Mucosa of rectum (tissue), 2 donors: ENCODE results near the gene THBS1.
A peak's percentile ranks its signal among the peaks of the same experiment; 100 is the strongest.

ENCODE experiments used
- H3K27ac ChIP-seq, 2 donors: one replicate each; pipeline ENCODE4 v1.7.0; 2013; ENCODE audit warnings: inconsistent platforms in 2 of 2, low read depth in 2 of 2, low read length in 2 of 2
- H3K27me3 ChIP-seq, 2 donors: one replicate each; pipeline ENCODE4 v1.7.0; 2013; ENCODE audit warnings: low read length in 2 of 2; ENCODE audit not compliant: control insufficient read depth in 2 of 2, insufficient read depth in 2 of 2
- H3K36me3 ChIP-seq, 2 donors: one replicate each; pipeline ENCODE4 v1.7.0; 2013; ENCODE audit warnings: low read length in 2 of 2; ENCODE audit not compliant: control insufficient read depth in 2 of 2, insufficient read depth in 2 of 2
- H3K4me1 ChIP-seq, 2 donors: one replicate each; pipeline ENCODE4 v1.7.0; 2013; ENCODE audit warnings: low read length in 2 of 2, mild to moderate bottlenecking in 1 of 2; ENCODE audit not compliant: control insufficient read depth in 2 of 2, insufficient read depth in 2 of 2
- H3K4me3 ChIP-seq, 2 donors: one replicate each; pipeline ENCODE4 v1.7.0; 2013; ENCODE audit warnings: low read length in 2 of 2
- H3K9ac ChIP-seq, 2 donors: one replicate each; pipeline ENCODE4 v1.7.0; 2013; ENCODE audit warnings: low read length in 2 of 2, low read depth in 1 of 2, mild to moderate bottlenecking in 1 of 2
- H3K9me3 ChIP-seq, 2 donors: one replicate each; pipeline ENCODE4 v1.7.0; 2013; ENCODE audit warnings: low read length in 2 of 2; ENCODE audit not compliant: control insufficient read depth in 2 of 2
- donor health status: healthy.
- donor health status: Normal muscosa, but diverticular disease.

THBS1 gene

GRCh38 chr15:39582977-39583595 lies 2.2 kb downstream of the THBS1 start:
- Histone ChIP-seq H3K27ac (peak overlapping the region; percentile 73 to 88), H3K4me3 (peak overlapping the region; percentile 89 to 92)

GRCh38 chr15:39583596-39584265 lies 2.9 kb downstream of the THBS1 start:
- peaks cover 44 to 60% of the 10 kb centered on the region in 2 donors for H3K4me1 ChIP-seq
- no peaks in the 10 kb centered on the region for H3K27me3 ChIP-seq
- no peaks in the 10 kb centered on the region for H3K9me3 ChIP-seq
- H3K36me3 ChIP-seq, result peaks cover 64 to 65% of the 10 kb centered on the region in 2 donors
- peak overlapping the region; percentile 89 to 92 for H3K4me3 ChIP-seq
- H3K27ac ChIP-seq, result peak overlapping the region; percentile 0 to 7
- peak overlapping the region in 1 of 2 donors; percentile 21 for H3K9ac ChIP-seq

More at GRCh38 chr15:39582977-39583595, 2.2 kb downstream of the THBS1 start:
- H3K9ac ChIP-seq, result peak overlapping the region; percentile 81 to 90
- no peaks in the 10 kb centered on the region for H3K9me3 ChIP-seq
- H3K27me3 ChIP-seq, result no peaks in the 10 kb centered on the region
- H3K4me1 ChIP-seq, result peaks cover 47 to 60% of the 10 kb centered on the region in 2 donors
- H3K36me3 ChIP-seq, result peaks cover 57 to 59% of the 10 kb centered on the region in 2 donors

GRCh38 chr15:39584266-39584659 lies 3.4 kb downstream of the THBS1 start:
- no peaks in the 10 kb centered on the region for H3K9me3 ChIP-seq
- peaks cover 69 to 71% of the 10 kb centered on the region in 2 donors for H3K36me3 ChIP-seq
- H3K4me3 ChIP-seq, result peak overlapping the region; percentile 89 to 92
- no peaks in the 10 kb centered on the region for H3K27me3 ChIP-seq
- peaks cover 44 to 57% of the 10 kb centered on the region in 2 donors for H3K4me1 ChIP-seq
- H3K9ac ChIP-seq, result peak overlapping the region in 1 of 2 donors; percentile 21
- peak overlapping the region; percentile 0 to 7 for H3K27ac ChIP-seq

- peak overlapping the region; percentile 22 to 43 for H3K27ac ChIP-seq
- peak overlapping the region in 1 of 2 donors; percentile 92 for H3K4me3 ChIP-seq
- H3K4me1 ChIP-seq, result peaks cover 39 to 51% of the 10 kb centered on the region in 2 donors
- no peaks in the 10 kb centered on the region for H3K9me3 ChIP-seq
- H3K9ac ChIP-seq, result peak overlapping the region; percentile 21 to 48
- H3K36me3 ChIP-seq, result peaks cover 75 to 76% of the 10 kb centered on the region in 2 donors
- no peaks in the 10 kb centered on the region for H3K27me3 ChIP-seq
Observed at GRCh38 chr15:39584662-39585388, 3.9 kb downstream of the THBS1 start.

GRCh38 chr15:39585389-39585841 lies 4.5 kb downstream of the THBS1 start:
- peak overlapping the region; percentile 21 to 48 for H3K9ac ChIP-seq
- H3K27me3 ChIP-seq, result no peaks in the 10 kb centered on the region
- peak overlapping the region; percentile 28 to 92 for H3K4me3 ChIP-seq
- H3K36me3 ChIP-seq, result peaks cover 80 to 81% of the 10 kb centered on the region in 2 donors
- H3K9me3 ChIP-seq, result no peaks in the 10 kb centered on the region
- peak overlapping the region; percentile 22 to 43 for H3K27ac ChIP-seq
- peaks cover 36 to 49% of the 10 kb centered on the region in 2 donors for H3K4me1 ChIP-seq

- Histone ChIP-seq H3K27ac (peak overlapping the region; percentile 5 to 44), H3K4me1 (peaks cover 35 to 49% of the 10 kb centered on the region in 2 donors), H3K27me3 (no peaks in the 10 kb centered on the region), H3K9ac (peak overlapping the region in 1 of 2 donors; percentile 21), H3K9me3 (no peaks in the 10 kb centered on the region), H3K4me3 (peak overlapping the region; percentile 28 to 92), H3K36me3 (peaks cover 85 to 86% of the 10 kb centered on the region in 2 donors)
Observed at GRCh38 chr15:39585871-39586301, 5.0 kb downstream of the THBS1 start.

- no peaks in the 10 kb centered on the region for H3K27me3 ChIP-seq
- H3K36me3 ChIP-seq, result peaks cover 92% of the 10 kb centered on the region in 2 donors
- no peak overlapping the region for H3K9ac ChIP-seq
- peaks cover 35 to 47% of the 10 kb centered on the region in 2 donors for H3K4me1 ChIP-seq
- peak overlapping the region; percentile 32 to 44 for H3K27ac ChIP-seq
- H3K4me3 ChIP-seq, result no peak overlapping the region
- H3K9me3 ChIP-seq, result no peaks in the 10 kb centered on the region
Observed at GRCh38 chr15:39586387-39587095, 5.7 kb downstream of the THBS1 start.

GRCh38 chr15:39587096-39587721 lies 6.3 kb downstream of the THBS1 start:
- Histone ChIP-seq H3K9ac (no peak overlapping the region), H3K27ac (no peak overlapping the region), H3K4me3 (no peak overlapping the region), H3K36me3 (peaks cover 93 to 97% of the 10 kb centered on the region in 2 donors), H3K4me1 (peaks cover 35 to 40% of the 10 kb centered on the region in 2 donors), H3K9me3 (no peaks in the 10 kb centered on the region), H3K27me3 (no peaks in the 10 kb centered on the region)
